Dermis microvascular lymphatic vessel endothelial cell (primary cell): ENCODE measurements around the gene SRRD. TPM values are rescaled to one million over a fixed set of nuclear protein-coding genes. Genes with fewer than 3 reads are reported as not detected.

Experiments
- DNase-seq, 2 donors: peaks; one replicate each; pipeline versions ENCODE4 v3.0.0 to v3.0.0-alpha.2; 2010; ENCODE audit warnings: low read depth in 2 of 2
- total RNA-seq: library from RNA; depleted of rRNA; stranded (reverse); fragments of >200 nt; gene quantifications from 2 replicates; pipeline ENCODE4 v1.2.1, GENCODE V29; 2014

The SRRD gene
- total RNA-seq, 1 donor from 2014 or later: 9.2 TPM

- no peak for DNase-seq
These were observed 30.5 kb upstream of the SRRD start for GRCh38 chr22:26453216-26453615.

DNA sequence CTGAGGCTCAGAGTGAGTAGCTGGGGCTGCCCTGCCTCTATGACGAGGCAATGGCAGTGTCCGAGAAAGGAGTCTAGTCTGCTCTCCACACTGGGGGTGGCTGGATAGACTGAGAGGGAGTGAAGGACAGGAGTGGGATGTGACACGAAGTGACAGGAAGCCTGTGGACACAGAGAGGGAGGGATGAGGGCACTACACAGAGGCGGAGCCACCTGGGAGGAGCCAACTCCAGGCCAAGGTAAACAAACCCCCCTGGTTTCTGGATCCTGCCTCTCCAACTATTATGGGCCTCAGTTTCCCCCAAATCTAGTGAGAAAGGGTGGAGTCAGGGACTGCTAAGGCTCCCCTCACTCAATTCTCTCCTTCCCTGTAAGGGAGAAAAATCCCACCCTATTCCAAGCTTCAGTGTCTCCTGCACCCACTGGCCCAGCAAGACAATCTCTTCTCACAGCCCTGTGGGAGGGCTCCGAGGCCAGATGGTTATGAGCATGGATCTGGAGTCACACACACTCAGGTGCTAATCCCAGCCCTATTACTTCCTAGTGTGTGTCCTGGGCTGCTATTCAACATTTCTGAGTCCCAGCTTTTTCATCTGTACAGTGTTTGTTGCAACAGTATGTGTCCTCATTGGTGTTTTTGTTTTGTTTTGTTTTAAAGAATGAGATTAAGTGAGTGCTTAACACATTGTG is 29.7 kb upstream of the SRRD start:
- no peak for DNase-seq

- no peak for DNase-seq
These were observed 25.9 kb upstream of the SRRD start for GRCh38 chr22:26457661-26458272.

DNA sequence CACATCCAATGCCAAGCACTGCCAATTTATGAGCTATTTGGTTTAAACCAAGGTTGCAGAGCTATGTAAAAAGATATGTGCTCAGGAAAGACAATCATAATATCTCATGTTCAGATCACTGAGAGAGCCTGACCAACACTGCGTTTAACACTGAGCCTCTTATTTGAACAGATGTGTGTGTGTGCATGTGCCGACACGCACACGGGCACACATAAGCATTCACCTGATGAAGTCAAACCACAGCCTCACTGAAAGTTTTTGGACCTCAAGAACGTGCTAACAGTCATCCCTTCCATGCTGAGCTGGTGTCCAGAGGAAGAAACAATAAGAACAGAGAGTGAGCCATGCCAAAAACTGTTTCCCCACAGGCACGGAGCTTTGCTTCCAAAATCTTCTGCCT is 23.5 kb upstream of the SRRD start:
- no peak for DNase-seq

- DNase-seq: peak; percentile 10 to 54
These were observed 22.4 kb upstream of the SRRD start for GRCh38 chr22:26461188-26461810.

- DNase-seq: no peak
These were observed 21.6 kb upstream of the SRRD start for GRCh38 chr22:26462051-26462450.

DNA sequence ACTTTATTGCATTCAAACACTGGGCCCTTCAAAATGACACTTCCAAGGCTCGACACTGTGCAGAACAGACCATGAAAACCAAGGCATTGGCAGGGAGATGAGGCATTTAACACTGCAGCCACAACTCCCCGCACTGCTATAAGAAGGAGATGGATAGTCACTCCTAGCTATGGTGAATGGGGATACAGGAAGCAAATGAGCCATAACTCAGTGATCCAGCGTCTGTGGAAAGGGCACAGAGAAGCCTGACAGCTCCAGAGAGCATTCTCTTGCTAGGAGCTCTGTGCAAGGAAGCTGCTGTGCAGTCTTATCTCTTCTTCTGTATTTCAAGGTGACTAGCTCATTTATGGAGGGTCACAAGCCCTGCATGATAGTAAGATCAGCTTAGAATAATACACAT is 21.0 kb upstream of the SRRD start:
- DNase-seq: no peak

- DNase-seq: no peak
These were observed 20.5 kb upstream of the SRRD start for GRCh38 chr22:26463101-26463661.

- DNase-seq: no peak
These were observed 20.0 kb upstream of the SRRD start for GRCh38 chr22:26463688-26464087.

GRCh38 chr22:26464312-26464711 is 19.4 kb upstream of the SRRD start:
- DNase-seq: peak in 1 of 2 donors; percentile 37

GRCh38 chr22:26466196-26466595 is 17.5 kb upstream of the SRRD start:
- DNase-seq: no peak

- no peak for DNase-seq
These were observed 12.9 kb upstream of the SRRD start for GRCh38 chr22:26470807-26471206.

GRCh38 chr22:26471522-26471921 is 12.2 kb upstream of the SRRD start:
- peak; percentile 30 to 97 for DNase-seq

- peak in 1 of 2 donors; percentile 48 for DNase-seq
These were observed 9.0 kb upstream of the SRRD start for GRCh38 chr22:26474682-26475081.

- no peak for DNase-seq
These were observed 6.9 kb upstream of the SRRD start for GRCh38 chr22:26476705-26477340.

- no peak for DNase-seq
These were observed 6.3 kb upstream of the SRRD start for GRCh38 chr22:26477341-26477731.

- no peak for DNase-seq
These were observed 4.5 kb upstream of the SRRD start for GRCh38 chr22:26479043-26479791.

DNA sequence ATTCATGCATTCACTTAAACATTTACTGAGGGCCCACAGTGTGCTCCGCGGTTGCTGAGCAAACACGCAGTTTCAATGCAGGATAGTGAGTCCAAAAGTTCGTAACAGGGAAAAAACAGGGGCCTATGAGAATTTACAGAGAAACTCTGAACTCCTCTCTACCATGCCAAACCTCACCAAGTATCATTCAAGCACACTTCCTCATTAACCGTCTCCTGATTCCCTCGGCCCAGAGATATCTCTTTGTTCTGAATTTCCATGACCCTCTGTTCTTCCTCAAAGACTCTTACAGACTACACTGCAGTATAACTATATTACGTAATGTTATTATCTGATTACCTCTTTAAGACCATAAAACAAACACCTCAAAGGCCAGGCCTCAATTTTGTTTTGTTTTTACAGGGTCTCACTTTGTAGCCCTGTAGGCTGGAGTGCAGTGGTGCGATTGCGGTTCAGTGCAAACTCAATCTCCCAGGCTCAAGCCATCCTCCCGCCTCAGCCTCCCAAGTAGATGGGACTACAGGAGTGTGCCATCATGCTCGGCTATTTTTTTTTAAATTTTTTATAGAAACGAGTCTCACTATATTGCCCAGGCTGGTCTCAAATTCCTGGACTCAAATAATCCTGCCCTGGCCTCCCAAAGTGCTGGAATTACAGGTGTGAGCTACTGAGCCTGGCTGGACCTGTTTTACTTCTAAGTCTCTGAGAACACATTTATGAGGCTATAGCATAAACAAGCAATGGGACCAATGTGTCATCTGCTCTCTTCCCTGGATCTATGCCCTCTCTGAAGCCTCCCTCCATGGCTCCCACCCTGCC is 3.7 kb upstream of the SRRD start:
- DNase-seq: no peak

- DNase-seq: no peak
These were observed 3.1 kb upstream of the SRRD start for GRCh38 chr22:26480611-26480932.

DNA sequence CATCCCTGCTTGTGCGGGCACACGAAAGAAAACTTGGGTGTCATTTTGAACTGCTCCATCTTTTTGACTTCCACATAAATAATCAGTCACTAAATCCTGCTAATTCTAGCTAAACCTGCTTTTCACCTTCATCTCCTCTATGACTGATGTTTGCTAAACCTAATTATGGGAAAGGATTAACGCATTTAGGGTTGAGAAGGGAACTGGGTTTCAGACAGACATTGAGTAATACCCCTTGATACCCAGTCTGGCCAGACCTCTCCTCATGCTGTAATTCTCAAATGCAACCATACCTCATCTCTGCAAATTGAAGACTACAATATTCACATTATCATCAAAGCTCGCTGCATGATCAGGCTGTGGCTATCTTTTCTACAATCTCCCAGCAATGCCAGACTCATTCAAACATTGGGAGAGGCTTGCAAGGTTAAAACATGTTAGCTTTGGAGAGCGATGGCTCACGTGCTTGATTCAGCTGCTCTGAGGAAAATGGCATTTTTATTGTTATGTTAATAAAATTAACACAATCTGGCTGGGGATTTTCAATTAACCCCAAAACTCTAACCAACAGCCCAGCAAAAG is 2.5 kb upstream of the SRRD start:
- DNase-seq: no peak
